GM13976 (cell line): Measurements from ENCODE around the gene NHLRC1.
A peak's percentile ranks its signal among the peaks of the same experiment; 100 is the strongest.

Experiments used
- DNase-seq: peaks from one replicate; pipeline ENCODE4 v3.0.0; 2012; ENCODE audit warnings: low spot score
- CTCF ChIP-seq: IDR thresholded peaks from 2 replicates; pipeline ENCODE4 v1.5.1; 2012; ENCODE audit warnings: borderline replicate concordance, mild to moderate bottlenecking; ENCODE audit not compliant: insufficient read depth; ENCODE audit errors: extremely low read depth, missing control alignments, control extremely low read depth
- in situ Hi-C: fragments of 300-500 bp; cut with MboI; formaldehyde crosslinking; loops from one replicate; pipeline ENCODE4 v1.12.0; 2022; ENCODE audit warnings: low sequenced_read_pairs, mixed read lengths, inconsistent platforms; ENCODE audit not compliant: unreplicated experiment

The NHLRC1 gene

GRCh38 chr6:18161431-18161830 lies 39.0 kb upstream of the NHLRC1 start:
- in situ Hi-C loops, result no loop called here
- no peak for TF ChIP-seq CTCF
- no peak for DNase-seq

- DNase-seq, result no peak
- no peak for TF ChIP-seq CTCF
- in situ Hi-C loops, result no loop called here
Measured at GRCh38 chr6:18160911-18161310, 38.4 kb upstream of the NHLRC1 start.

DNA sequence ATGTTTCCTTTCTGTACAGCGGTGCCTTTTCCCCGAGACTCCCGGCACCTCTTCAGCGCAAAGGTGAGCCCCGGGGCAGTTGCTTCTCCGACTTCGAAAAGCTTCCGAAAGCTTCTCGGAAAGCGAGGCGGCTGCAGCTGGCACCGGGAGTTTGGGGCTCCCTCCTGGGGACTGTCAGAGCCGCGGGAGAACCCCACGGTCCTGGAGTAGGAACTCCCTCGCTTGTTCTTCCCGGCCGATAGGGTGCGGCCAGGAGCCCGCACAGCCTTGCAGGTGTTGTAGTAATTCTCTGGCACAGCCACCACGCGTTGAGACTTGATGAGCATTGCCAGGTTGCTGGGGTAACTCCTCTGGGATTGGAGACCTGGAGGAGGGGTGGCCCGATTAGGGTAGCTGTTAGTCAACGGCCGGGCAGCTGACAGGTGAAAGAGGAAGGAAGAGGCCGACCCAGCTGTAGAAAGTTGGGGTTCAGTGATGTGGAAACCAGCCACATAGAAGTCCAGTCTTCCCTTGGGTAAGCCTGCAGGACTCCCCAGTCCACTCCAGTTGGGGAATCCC lies 33.5 kb upstream of the NHLRC1 start:
- in situ Hi-C loops, result no loop called here
- TF ChIP-seq CTCF, result no peak
- DNase-seq, result peak; percentile 67

GRCh38 chr6:18155150-18155863 lies 32.8 kb upstream of the NHLRC1 start, which contains the start of gene KDM1B:
Gene KDM1B, plus strand, starts transcription at chr6:18155422. Its CDS starts 4,474 bp downstream, at chr6:18159896.
- DNase-seq, result peak; percentile 99
- in situ Hi-C loops, result no loop called here

GRCh38 chr6:18154507-18155149 lies 32.2 kb upstream of the NHLRC1 start, which contains the start of gene TPMT:
Gene TPMT, minus strand, starts transcription at chr6:18155077. Its CDS starts 5,950 bp downstream, at chr6:18149127.
- no peak for TF ChIP-seq CTCF
- in situ Hi-C loops, result no loop called here
- no peak for DNase-seq

More at GRCh38 chr6:18155150-18155863, 32.8 kb upstream of the NHLRC1 start, which contains the start of gene KDM1B:
- no peak for TF ChIP-seq CTCF

- DNase-seq, result no peak
- in situ Hi-C loops, result no loop called here
- no peak for TF ChIP-seq CTCF
Measured at GRCh38 chr6:18153311-18153703, 30.8 kb upstream of the NHLRC1 start.
